ENCODE data around the gene CARD11.

DNA sequence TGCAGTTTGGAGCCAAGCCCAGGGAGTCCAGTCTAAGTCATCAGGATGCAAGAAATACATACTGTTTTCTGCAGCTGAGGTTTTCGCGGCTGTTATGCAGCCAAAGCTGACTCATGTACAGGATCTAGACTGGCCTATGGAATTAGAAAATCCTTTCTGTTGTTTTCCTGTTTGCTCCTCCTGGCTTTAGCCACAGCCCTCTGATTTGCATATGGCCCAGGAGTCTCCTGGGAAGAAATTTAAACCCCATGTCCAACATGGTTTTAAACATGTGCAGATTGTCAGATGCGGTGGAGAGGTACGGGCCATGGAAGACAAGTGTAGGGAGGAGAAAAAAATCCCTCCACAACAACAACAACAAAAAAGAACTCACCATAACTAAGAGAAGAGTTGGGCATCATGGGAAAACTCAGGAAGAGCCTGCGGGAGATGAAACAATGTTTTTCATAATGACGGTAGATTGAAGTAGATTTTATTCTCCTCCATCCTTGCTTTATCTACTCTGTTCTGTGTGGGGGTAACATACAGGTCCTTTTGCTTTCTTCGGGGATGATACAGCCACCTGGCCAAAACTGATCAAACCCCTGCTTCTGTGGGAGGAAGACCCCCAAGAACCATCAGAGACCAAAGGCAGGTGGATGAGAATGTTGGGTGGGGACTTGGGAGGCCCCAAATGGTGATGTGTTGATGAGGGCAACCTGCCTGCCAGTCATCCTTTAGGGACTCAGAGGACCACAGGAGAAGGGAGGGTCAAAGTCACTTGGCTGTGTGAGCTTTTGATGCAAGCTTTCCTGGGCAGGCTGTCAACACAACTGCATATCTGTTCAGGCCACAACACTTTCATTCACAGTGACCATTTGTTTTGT lies 169.7 kb downstream of the CARD11 start:
- TF ChIP-seq, protein P1, sequence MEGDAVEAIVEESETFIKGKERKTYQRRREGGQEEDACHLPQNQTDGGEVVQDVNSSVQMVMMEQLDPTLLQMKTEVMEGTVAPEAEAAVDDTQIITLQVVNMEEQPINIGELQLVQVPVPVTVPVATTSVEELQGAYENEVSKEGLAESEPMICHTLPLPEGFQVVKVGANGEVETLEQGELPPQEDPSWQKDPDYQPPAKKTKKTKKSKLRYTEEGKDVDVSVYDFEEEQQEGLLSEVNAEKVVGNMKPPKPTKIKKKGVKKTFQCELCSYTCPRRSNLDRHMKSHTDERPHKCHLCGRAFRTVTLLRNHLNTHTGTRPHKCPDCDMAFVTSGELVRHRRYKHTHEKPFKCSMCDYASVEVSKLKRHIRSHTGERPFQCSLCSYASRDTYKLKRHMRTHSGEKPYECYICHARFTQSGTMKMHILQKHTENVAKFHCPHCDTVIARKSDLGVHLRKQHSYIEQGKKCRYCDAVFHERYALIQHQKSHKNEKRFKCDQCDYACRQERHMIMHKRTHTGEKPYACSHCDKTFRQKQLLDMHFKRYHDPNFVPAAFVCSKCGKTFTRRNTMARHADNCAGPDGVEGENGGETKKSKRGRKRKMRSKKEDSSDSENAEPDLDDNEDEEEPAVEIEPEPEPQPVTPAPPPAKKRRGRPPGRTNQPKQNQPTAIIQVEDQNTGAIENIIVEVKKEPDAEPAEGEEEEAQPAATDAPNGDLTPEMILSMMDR (IDR thresholded peaks at IDR 0.05): no peak
- TF ChIP-seq POLR2AphosphoS5 (IDR thresholded peaks at IDR 0.05; ENCODE audit: low read depth, low read length): peak; percentile 99
- peak; percentile 58 for TF ChIP-seq TCF7L2 (IDR thresholded peaks at IDR 0.05; ENCODE audit: low read depth, low read length)
